Activated CD4-positive, alpha-beta T cell treated with anti-CD3 and anti-CD28 coated beads for 4 hours (primary cell): Measurements from ENCODE around the gene PSMB1.

Experiments used
- DNase-seq, 2 donors: peaks; one replicate each; pipeline ENCODE4 v3.0.0-alpha.2; 2020

PSMB1 gene

DNA sequence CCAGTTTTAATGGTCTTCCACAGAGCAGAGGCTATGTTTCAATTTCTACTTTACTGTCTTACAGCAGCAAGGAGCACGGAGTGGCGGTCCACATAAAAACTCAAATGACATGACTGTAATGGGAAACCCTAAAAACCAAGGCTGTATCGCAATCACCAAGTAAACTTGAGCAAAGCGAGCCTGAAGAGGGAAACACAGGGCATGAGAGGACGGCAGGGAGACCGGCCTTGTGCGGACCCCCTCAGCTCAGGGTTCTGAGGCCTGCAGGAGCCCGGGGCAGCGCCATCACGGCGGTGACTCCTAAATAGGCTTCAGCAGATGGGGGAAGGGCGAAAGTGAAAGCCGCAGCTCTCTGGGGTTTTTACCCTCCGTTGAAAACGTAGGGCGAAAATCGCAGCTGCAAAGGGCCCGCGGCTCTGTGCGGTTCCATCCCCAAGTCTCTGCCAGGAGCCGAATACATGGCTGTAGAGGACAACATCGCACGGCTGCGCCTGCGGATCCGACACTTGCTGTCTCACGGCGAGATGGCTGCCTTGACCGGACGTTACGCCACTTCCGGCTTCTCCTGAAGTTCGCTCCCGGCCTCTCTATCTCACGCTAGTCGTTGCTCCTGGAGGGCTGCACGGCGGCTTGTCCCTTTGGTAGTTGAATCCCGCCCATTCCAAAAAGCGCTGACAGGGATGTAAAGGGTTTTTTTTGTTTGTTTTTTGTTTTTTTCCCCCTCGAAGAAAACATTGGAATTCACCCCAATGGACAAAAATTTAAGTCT, at the start of gene PSMB1:
PSMB1 (minus strand) TSS at position 543 of the 769 bp plus-strand sequence; CDS start at position 478, 65 bp downstream.
- peak; percentile 74 to 77 for DNase-seq

DNA sequence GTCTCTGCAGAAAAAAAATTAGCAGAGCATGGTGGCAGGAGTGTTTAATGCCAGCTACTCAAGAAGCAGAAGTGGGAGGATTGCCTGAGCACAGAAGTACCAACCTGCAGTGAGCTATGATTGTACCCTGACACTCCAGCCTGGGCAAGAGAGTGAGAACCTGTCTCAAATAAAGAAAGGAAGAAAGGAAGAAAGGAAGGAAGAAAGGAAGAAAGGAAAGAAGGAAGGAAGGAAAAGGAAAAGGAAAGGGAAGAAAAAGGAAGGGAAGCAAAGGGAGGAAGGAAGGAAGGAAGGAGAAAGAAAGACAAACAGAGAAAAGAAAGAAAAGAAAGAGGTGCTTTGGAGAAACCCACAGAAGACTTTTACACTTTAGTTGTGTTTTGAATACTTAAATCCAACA, 44.2 kb upstream of the PSMB1 start:
- DNase-seq: no peak

DNA sequence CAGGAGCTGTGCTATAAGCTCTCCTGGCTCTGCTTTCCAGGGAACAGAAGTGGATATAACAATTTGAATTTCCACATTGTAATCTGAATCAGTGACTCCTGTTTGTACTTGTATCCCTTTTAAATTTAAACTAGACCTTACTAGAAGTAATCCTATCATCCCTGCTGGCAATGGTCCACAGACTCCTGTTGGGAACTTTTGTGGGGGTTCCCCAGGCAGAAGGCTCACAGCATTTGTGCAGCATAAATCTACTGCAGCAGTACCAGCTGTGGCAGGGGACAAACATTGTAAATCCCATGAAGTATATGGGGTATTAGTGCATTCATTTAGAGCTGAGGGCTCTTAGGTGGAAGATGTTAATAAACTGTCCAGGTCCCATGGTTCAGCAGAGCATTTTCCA, 43.3 kb upstream of the PSMB1 start:
- no peak for DNase-seq

DNA sequence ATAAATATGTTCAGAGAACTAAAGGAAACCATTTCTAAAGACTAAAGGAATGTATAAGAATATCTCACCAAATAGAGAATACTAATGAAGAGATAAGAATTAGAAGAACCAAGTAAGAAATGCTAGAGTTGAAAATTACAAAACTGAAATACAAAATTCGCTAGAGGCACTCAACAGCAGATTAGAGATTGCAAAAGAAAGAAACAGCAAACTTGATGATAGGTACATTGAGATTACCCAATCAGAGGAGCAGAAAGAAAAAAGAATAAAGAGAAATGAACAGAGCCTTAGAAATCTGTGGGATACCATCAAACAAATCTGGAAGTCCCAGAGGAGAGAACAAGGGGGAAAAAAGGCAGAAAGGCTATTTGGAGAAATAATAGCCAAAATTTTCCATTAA, 37.6 kb upstream of the PSMB1 start:
- no peak for DNase-seq

DNA sequence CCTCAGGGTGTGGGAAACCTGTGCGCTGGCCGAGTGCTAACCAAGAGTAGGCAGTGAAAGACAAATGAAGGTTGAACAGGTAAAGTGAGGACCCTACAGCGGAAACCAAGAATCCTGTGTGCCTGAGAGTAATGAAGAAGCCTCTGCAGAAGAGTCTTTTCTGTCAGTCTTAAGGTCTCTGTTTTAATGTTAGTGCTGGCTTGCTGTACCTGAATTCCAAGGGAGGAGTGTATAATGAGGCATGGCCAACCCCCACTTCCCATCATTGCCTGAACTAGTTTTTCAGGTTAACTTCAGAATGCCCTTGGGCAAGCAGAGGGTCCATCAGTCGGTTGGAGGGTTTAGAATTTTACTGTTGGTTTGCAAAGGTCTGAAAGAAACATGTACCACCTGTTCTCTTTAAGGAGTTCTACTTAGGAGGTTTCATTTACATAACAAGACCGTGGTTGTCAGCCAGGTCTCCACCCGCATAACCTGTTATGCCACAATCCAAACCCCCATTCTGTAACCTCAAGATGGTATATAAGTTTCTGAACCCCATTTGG, 31.9 kb upstream of the PSMB1 start:
- no peak for DNase-seq

DNA sequence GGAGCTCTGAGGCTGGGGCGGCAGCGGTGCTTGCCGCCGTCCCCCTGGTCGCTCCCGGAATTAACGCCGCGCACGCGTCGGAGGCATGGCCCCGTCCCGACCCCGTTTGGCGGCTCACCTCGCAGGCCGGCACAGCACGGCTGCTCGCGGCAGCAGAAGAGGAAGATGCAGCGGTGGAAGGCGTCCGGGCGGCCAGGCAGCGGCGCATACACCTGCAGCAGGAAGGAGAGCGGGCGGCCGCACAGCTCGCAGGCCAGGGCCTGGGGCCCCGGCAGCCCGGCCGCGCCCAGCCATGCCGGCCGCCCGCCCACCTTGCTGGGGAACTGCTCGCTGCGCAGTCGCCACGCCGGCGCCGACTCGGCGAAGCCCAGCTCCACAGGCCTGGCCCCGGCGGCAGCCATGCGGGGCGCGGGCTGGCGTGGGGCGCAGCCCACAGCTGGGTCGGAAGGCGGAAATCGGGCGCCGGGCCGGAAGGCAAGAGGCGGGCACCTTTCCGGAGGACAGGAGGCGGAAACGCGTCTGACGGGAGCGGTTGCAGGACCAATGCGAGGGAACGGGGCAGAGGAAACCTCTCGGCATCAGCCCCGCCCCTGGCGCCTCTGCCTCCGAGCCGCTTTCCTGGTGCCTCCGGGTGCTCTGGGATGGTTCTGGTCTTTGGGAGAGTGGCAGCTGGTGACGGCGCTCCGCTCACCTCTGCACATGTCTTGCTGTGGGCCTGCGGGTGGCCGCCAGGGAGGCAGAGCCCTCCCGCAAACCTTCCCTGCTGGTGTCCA, 31.3 kb upstream of the PSMB1 start, which contains the start of gene PDCD2:
PDCD2 (minus strand) TSS at position 457 of the 773 bp plus-strand sequence; CDS start at position 401, 56 bp downstream.
- peak; percentile 89 to 92 for DNase-seq

DNA sequence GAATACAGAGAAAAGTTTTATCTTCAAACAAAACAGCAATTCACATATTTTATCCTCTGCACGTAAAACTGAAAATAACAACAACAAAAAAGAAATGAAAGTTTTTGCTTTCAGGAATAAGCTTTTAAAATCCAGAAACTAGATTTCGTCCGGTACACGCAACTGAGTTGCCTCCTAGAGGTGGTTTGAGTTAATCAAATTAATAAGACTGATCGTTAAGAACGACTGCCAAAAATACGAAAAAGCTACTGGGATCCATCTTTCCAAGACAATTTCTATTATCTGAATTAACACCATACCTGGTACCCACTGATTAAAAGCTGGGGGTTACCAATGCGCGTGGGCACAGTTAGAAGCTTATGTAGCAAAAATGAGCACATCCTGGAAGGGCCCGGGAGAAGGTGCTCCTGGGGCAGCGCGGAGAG, 30.7 kb upstream of the PSMB1 start:
- DNase-seq: no peak

DNA sequence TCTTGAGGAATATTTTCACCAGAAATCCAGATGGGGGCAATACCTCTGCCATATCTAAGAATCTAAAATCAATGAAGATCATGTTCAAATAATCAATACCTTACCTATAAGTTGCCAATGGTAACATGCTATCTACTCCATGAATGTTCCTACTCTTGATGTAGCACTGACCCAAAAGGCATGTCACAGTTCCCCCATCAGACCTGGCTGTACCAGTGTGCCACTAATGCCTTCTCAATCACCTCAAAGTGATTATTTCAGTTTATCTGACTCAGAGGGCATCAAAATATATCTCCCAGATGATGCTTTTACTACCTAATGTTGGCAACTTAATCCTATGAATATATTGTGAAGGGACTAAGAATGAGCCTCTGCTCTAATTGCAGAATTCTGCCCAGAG, 25.8 kb upstream of the PSMB1 start:
- no peak for DNase-seq

DNA sequence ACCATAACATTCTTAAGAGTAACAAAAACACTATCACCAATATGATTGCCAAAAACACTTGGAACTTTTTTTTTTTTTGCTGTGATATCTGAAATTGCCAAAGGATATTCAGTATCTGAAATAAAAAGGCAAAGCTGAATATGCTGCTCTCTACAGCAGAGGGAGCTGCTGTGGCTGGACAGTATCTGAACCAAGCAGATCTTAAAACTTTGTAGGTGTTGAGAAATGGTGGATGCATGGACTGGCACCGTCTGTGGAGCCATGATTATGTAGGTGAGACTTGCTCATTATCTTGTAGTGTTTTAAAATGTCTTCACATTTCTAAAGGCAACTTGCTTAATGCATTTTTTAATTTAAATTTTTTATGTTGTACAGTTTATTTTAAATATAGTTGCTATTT, 22.1 kb upstream of the PSMB1 start:
- no peak for DNase-seq

DNA sequence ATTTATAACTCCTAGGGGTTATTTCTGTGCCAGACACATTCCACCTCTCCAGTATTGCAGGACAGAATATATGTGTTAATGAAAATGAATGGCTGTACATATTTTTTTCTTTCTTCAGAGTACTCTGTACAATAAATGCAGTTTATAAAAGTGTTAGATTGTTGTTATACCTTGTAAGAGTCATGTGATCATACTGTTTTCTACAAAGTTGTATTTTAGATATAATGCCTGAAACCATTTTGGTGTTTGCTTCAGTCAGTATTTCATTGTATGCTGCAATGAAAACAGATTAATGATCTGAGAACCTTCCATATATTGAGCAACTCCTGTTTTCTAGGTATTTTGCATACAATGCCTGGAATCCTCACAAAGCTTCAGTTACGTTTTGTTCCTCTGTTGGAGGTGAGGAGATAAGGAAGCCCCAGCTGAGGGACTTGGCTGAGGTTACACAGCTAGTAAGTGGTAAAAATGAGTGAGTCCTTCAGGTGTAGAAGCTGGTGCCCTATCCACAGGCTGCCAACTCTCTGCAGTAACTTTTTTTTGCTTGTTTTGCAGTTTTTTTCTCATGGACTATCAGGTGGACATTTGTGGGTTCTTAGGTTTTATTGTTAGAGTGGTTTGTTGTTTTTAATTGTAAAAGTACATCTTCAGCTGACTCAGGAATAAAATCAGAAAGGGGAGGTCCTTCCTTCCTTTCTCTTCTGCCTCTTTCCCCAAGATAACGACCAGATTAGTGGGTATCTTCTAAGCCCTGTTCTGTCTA, 19.8 kb upstream of the PSMB1 start:
- no peak for DNase-seq

DNA sequence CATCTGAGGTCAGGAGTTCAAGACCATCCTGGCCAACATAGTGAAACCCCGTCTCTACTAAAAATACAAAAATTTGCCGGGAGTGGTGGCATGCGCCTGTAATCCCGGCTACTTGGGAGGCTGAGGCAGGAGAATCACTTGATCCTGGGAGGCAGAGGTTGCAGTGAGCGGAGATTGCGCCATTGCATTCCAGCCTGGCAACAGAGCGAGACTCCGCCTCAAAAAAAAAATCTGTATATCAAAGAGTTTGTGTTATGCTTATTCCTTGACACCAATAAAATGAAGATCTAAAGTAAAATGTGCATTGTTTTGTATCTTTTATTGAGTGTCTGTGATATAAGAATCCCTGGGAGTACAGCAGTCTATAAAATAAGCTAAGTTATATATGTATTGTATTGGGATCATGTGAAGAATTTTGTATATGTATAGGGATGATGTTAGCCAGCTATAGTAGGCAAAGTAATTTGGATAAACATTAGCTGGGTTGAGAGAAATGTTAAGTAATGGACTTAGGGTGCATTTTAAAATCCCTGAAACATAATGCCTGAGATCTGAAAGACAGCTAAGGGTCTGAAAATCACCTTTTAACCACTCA, 11.9 kb upstream of the PSMB1 start:
- DNase-seq: no peak

DNA sequence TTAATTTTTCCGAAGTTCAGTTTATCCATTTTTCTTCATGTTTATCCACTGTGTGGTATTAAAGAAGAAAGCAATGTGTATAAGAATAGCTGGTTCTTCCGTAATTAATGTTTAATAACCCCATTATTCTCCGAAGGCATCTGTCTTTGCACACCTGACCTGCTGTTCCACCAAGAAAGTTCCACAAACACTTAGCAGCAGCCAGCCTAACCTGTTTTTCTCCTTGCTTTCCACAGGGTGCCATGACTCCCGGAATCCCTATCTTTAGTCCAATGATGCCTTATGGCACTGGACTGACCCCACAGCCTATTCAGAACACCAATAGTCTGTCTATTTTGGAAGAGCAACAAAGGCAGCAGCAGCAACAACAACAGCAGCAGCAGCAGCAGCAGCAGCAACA, 8.4 kb upstream of the PSMB1 start:
- DNase-seq: no peak

DNA sequence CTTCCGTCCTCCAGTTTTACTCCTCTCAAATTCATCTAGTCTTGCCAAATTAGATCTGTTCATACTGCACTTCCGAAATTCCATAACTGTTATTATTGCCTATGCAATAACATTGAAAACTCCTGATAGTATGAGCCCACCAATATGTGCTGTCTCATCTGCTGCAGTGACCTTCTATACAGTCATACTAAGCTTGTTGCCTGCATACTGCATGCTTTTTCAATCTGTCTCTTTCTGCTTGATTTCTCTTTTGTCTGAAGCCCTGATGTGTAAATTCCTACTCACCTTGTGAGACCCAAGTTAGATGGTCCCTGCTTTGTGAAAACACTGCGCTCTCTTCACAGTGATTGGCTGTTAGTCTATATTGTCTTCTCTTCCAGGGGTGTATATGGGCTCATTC, 2.2 kb upstream of the PSMB1 start:
- no peak for DNase-seq

DNA sequence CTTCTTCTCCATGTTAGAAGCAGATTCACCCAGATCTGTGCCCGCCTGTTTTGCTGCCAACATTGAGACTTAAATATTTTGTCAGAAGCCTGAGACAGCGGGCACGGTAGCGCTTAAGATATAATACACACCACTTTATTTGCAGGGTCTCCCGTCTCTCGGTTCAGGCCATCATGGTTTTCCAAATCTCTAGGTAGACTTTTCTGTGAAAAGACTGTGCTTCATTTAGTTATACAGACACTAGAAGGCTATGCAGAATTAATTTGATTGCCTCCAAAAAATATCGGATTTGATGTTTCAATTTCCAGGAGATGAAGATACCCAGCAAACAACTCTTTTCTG, 1.7 kb upstream of the PSMB1 start:
- DNase-seq: peak in 1 of 2 donors; percentile 2

DNA sequence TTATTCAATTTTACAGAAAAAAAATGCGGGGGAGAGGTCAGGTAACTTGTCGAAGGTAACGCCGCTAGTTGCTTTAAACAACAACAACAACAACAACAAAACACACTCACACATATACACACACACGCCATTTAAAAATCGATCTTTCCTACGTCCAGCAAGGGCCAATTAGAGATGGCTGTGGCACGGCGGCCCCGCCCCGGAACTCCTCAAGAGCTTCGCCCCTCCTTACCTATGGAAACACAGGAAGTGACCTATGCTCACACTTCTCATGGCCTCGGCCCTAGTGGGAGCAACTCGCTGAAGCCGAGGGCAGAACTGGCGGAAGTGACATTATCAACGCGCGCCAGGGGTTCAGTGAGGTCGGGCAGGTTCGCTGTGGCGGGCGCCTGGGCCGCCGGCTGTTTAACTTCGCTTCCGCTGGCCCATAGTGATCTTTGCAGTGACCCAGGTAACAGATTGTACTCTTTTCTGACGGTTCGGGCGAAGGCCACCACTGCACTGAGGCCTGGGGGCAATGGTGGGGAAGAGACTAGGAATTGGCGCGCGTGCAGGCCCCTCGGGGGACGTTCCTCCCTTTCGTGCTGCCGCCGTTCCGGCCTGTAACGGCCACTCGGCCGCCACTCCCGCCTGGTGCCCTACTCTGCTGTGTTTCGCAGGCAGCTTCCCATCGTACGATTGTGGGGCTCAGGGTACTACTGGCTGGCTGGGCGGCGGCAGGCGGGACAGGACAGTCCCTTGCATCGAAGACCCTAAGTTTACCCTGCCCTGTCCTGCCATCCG, 1.1 kb upstream of the PSMB1 start, which contains the start of gene TBP:
TBP (plus strand) TSS at position 357 of the 783 bp plus-strand sequence. CDS start 2,661 bp downstream, outside the sequence.
- DNase-seq: peak; percentile 93 to 96

DNA sequence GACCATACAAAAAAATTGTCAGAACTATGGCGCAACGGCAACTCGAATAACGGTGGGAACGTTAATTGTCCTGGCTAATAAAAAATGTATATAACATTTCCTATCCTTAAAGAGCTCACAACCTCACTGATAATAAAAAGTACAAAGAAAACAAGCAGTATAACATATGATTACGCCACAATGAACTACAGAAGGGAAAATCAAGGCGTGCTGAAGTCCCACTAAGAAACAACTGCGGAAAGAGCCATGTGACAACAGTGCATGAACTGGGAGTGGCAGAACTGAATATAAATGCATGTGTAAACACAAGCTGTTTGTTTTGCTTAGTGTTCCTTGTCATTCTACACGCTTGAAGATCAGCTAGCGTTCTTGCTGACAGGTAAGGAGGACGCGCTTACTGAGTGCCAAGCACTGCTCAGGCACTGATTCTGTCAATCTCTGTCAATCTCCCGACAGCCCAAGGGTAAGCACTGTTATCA, 466 bp upstream of the PSMB1 start:
- no peak for DNase-seq

DNA sequence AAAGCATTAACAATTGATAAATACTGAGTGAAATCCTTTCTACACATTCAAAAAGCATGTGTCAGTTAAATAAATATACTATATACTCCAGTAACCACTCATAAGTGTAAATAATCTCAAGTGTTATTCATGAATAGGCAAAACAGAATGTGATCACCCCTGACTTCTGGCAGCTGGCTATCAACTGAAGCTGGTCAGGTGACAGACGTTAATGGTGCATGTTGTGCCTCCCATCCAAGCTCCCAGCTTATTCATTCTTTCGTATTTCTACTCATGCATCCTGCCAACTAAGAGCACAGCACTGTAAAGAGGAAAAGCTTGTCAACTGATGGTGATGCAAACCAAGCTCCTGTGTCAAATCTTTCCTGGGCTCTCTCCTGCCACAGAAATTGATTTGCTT, 7.7 kb downstream of the PSMB1 start:
- DNase-seq: no peak

DNA sequence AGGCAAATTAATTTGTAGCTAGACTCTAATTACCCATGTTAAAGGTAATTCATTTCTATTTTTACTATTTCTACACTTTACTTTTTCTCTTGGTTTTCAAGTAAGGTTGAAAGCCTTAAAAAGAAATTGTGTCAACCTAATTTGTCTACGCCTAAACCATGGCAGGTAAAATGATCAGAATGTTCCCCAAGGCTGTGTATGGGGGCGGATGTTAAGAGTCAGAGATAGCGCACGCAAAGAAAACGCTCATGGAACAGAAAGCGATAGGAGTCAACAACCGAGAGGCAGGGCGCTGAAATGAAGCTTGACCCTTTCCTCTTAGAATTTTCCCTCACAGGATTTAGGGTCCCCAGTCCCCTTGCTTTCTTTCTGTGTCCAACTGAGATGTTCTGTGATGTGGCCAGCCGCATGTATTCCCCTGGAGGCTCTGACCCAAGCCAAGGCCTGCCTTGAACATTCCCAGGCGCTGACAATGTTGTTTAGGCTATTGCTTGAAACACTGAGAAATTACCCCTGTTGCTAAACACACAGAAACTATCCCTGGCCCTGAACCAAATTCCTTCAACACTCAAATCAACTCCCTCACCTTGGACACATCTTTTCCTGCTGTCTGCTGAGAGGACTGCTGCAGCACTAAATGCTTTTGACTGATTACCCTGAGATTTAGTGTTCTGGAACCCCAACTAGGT, 10.9 kb downstream of the PSMB1 start:
- DNase-seq: no peak

DNA sequence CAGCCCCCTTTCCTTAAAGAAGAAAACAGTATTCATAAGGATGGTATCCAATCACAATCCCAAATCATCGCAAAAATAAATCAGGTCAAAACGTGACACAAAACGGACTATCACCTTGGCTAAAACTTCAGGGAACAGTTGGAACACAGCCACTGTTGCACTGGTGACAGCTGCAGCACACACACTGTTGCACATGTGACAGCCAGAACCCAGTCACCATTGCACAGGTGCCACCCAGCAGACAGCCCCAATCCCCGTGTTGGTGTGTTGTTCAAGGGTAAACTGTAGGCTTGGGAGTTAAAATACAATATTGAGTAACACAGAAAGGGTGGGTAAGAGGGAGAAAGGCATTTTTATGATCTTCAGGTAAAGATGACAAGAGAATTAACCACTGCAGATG, 15.8 kb downstream of the PSMB1 start:
- no peak for DNase-seq

DNA sequence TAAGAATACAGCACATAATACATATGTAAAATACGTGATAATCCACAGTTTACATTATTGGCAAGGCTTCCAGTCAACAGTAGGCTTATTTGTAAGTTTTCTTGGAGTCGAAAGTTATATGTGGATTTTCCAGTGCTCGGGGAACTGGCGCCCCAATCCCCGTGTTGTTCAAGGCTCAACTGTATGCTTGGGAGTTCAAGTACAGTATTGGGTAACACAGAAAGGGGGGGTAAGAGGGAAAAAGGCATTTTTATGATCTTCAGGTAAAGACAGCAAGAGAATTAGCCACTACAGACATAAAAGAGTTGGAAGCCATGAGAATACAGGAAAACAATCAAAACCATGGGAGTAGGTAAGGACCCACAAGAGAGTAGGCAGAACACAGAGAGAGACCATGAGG, 16.4 kb downstream of the PSMB1 start:
- no peak for DNase-seq

DNA sequence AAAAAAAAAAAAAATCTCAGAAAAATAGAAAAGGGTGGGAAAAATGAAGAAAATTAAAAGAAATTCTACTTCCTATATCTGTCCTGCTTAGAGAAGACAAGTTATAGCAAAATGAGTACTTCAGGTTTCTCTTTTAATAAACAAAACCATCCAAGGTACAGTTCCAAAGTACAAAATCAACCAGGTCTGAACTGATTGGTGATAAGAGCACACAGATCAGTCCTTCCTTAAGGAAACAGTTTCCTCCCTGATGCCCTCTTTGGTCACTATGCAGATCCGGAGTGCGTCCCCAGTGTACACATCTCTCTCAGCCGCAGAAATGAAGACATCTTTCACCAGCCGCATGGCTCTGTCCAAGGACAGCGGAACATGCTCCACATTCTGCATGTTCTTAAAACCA, 18.1 kb downstream of the PSMB1 start:
- no peak for DNase-seq
